Measurements from ENCODE around the gene DPYD.
A peak's percentile ranks its signal among the peaks of the same experiment; 100 is the strongest.

The DPYD gene

GRCh38 chr1:97906567-97907241 is 14.1 kb downstream of the DPYD start:
- peak in 1 of 2 donors; percentile 35 for DNase-seq

GRCh38 chr1:97905141-97905940 is 15.5 kb downstream of the DPYD start:
- no peak for DNase-seq

- DNase-seq: no peak
Measured at GRCh38 chr1:97904534-97904933, 16.3 kb downstream of the DPYD start.

GRCh38 chr1:97903626-97904025 is 17.2 kb downstream of the DPYD start:
- no peak for DNase-seq

GRCh38 chr1:97902067-97902466 is 18.8 kb downstream of the DPYD start:
- DNase-seq: no peak

GRCh38 chr1:97901017-97901658 is 19.7 kb downstream of the DPYD start:
- DNase-seq: peak in 1 of 2 donors; percentile 64

GRCh38 chr1:97898948-97899347 is 21.9 kb downstream of the DPYD start:
- DNase-seq: no peak

- DNase-seq: peak in 1 of 2 donors; percentile 64
Measured at GRCh38 chr1:97895278-97895677, 25.6 kb downstream of the DPYD start.

GRCh38 chr1:97893844-97894243 is 27.0 kb downstream of the DPYD start:
- no peak for DNase-seq

- no peak for DNase-seq
Measured at GRCh38 chr1:97886199-97886598, 34.6 kb downstream of the DPYD start.

- DNase-seq: no peak
Measured at GRCh38 chr1:97883823-97884222, 37.0 kb downstream of the DPYD start.

GRCh38 chr1:97877307-97877706 is 43.5 kb downstream of the DPYD start:
- no peak for DNase-seq

- no peak for DNase-seq
Measured at GRCh38 chr1:97875996-97876395, 44.8 kb downstream of the DPYD start.

GRCh38 chr1:97870589-97870988 is 50.2 kb downstream of the DPYD start:
- no peak for DNase-seq

- no peak for DNase-seq
Measured at GRCh38 chr1:97869441-97869840, 51.4 kb downstream of the DPYD start.

- no peak for DNase-seq
Measured at GRCh38 chr1:97867127-97867526, 53.7 kb downstream of the DPYD start.

GRCh38 chr1:97864615-97865014 is 56.2 kb downstream of the DPYD start:
- no peak for DNase-seq

GRCh38 chr1:97853221-97853620 is 67.6 kb downstream of the DPYD start:
- DNase-seq: no peak

GRCh38 chr1:97849345-97850340 is 71.2 kb downstream of the DPYD start:
- DNase-seq: peak in 1 of 2 donors; percentile 70

- DNase-seq: no peak
Measured at GRCh38 chr1:97845805-97846204, 75.0 kb downstream of the DPYD start.

- no peak for DNase-seq
Measured at GRCh38 chr1:97844552-97845089, 76.2 kb downstream of the DPYD start.

- DNase-seq: no peak
Measured at GRCh38 chr1:97841338-97841737, 79.5 kb downstream of the DPYD start.

Measured in bone marrow (tissue), 2 donors.